Fibroblast of the aortic adventitia (primary cell): Measurements from ENCODE around the gene SERPINH1. TPM values are rescaled to one million over a fixed set of nuclear protein-coding genes. Genes with fewer than 3 reads are reported as not detected.

Experiments used
- DNase-seq: peaks from one replicate; pipeline ENCODE4 v3.0.0-alpha.2; 2010; ENCODE audit warnings: low read depth
- H3K4me3 ChIP-seq: 2 replicates; pipeline ENCODE4 v1.5.1; 2011; ENCODE audit warnings: low read depth, mild to moderate bottlenecking, control low read depth, low read length, moderate library complexity
- total RNA-seq: library from RNA; depleted of rRNA; stranded (reverse); fragments of >200 nt; gene quantifications from 2 replicates; pipeline ENCODE4 v1.2.3, GENCODE V29; 2012; ENCODE audit warnings: low replicate concordance
- TF ChIP-seq, protein P1 (sequence below): IDR thresholded peaks from 2 replicates; pipeline ENCODE4 v1.5.1; 2011; ENCODE audit warnings: mild to moderate bottlenecking, low read length, control low read depth, inconsistent platforms; ENCODE audit not compliant: insufficient read depth

The SERPINH1 gene
- total RNA-seq, 1 donor, result 497 TPM

DNA sequence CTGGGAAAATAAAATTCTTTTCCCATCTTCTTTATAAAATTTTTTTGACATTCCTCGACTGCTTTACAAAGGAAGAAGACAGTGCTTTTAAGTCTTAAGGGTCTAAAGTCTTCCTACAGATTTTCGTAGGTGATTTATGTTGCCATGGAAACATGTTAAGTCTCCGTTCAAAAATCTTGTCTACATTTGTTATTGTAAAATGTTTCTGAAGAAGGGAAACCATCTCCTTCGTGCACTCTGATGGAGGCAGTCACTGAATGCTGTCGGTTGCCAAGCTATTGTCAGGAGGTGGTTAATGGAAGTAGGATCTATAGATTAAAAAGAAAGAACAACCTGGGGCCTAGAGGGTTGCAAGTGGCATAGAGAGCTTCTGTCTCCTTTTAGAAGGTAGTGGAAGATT lies 54.2 kb downstream of the SERPINH1 start:
- TF ChIP-seq, protein P1, sequence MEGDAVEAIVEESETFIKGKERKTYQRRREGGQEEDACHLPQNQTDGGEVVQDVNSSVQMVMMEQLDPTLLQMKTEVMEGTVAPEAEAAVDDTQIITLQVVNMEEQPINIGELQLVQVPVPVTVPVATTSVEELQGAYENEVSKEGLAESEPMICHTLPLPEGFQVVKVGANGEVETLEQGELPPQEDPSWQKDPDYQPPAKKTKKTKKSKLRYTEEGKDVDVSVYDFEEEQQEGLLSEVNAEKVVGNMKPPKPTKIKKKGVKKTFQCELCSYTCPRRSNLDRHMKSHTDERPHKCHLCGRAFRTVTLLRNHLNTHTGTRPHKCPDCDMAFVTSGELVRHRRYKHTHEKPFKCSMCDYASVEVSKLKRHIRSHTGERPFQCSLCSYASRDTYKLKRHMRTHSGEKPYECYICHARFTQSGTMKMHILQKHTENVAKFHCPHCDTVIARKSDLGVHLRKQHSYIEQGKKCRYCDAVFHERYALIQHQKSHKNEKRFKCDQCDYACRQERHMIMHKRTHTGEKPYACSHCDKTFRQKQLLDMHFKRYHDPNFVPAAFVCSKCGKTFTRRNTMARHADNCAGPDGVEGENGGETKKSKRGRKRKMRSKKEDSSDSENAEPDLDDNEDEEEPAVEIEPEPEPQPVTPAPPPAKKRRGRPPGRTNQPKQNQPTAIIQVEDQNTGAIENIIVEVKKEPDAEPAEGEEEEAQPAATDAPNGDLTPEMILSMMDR, result no peak
- no peak for DNase-seq
- no peak overlapping the region for H3K4me3 ChIP-seq

Other genes with a start within 250 kb of the SERPINH1 start
- 32.0 and 36.3 TPM in 2 replicates for gene ARRB1, start 210.6 kb upstream of the SERPINH1 start, total RNA-seq
- 2,208 and 3,605 TPM in 2 replicates for gene RPS3, start 162.7 kb upstream of the SERPINH1 start, total RNA-seq
- 3.0 and 3.8 TPM in 2 replicates for gene KLHL35, start 129.1 kb upstream of the SERPINH1 start, total RNA-seq
- gene GDPD5, start 36.3 kb upstream of the SERPINH1 start, total RNA-seq, result 5.3 and 12.4 TPM in 2 replicates
- gene MAP6, start 106.8 kb downstream of the SERPINH1 start, total RNA-seq, result 3.4 and 10.0 TPM in 2 replicates
- gene MOGAT2, start 155.6 kb downstream of the SERPINH1 start, total RNA-seq, result not detected in 2 replicates
- 0.16 and 13.4 TPM in 2 replicates for gene DGAT2, start 206.5 kb downstream of the SERPINH1 start, total RNA-seq